ENCODE measurements around the gene BRAT1. TPM values are rescaled to one million over a fixed set of nuclear protein-coding genes. Genes with fewer than 3 reads are reported as not detected.

Gene BRAT1
- total RNA-seq, 1 donor from 2014 or later = 53.0 TPM

DNA sequence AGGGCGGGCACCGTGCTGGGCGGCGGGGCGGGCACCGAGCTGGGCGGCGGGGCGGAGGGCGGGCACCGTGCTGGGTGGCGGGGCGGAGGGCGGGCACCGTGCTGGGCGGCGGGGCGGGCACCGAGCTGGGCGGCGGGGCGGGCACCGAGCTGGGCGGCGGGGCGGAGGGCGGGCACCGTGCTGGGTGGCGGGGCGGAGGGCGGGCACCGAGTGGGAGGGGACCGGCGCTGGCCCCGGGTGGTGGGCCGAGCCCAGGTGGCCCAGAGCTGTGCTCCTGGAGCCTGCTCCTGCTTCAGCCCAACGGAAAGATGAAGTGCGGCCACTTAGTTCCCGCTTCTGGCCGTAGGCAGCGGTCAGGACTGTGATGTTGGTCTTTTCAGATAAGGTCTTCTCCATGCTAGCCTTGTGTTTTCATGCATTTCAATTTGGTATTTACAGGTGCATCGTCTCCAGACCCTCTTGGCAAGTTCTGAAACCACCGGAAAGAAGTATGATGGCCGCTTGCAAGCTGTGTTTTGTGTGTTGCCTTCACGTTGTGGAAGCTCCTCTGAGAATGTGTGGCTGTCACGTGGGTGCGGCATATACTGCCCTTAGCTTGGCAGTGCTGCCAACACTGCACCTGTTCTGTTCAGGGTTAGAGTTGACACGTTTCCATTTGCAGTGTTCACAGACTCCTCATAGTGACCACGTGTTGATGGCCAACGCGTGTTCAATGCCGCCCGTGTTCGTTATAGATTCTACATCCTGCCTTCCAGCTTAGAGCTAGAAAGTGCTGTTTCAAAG, 28.7 kb upstream of the BRAT1 start:
- H3K4me3 ChIP-seq (ENCODE audit: low read depth, low read length) = no peak overlapping the region
- TF ChIP-seq CTCF (conservative IDR thresholded peaks at IDR 0.05; ENCODE audit: low read depth, low read length) = no peak
- DNase-seq (ENCODE audit: low read depth) = no peak

GRCh38 chr7:2582006-2582735, 26.8 kb upstream of the BRAT1 start:
- H3K4me3 ChIP-seq (ENCODE audit: low read depth, low read length) = no peak overlapping the region
- no peak for DNase-seq (ENCODE audit: low read depth)
- no peak for TF ChIP-seq CTCF (conservative IDR thresholded peaks at IDR 0.05; ENCODE audit: low read depth, low read length)

GRCh38 chr7:2580636-2581035, 25.3 kb upstream of the BRAT1 start:
- no peak for TF ChIP-seq CTCF (conservative IDR thresholded peaks at IDR 0.05; ENCODE audit: low read depth, low read length)
- H3K4me3 ChIP-seq (ENCODE audit: low read depth, low read length) = no peak overlapping the region
- no peak for DNase-seq (ENCODE audit: low read depth)

GRCh38 chr7:2577914-2578680, 22.8 kb upstream of the BRAT1 start:
- DNase-seq (ENCODE audit: low read depth) = no peak
- no peak for TF ChIP-seq CTCF (conservative IDR thresholded peaks at IDR 0.05; ENCODE audit: low read depth, low read length)
- H3K4me3 ChIP-seq (ENCODE audit: low read depth, low read length) = no peak overlapping the region

DNA sequence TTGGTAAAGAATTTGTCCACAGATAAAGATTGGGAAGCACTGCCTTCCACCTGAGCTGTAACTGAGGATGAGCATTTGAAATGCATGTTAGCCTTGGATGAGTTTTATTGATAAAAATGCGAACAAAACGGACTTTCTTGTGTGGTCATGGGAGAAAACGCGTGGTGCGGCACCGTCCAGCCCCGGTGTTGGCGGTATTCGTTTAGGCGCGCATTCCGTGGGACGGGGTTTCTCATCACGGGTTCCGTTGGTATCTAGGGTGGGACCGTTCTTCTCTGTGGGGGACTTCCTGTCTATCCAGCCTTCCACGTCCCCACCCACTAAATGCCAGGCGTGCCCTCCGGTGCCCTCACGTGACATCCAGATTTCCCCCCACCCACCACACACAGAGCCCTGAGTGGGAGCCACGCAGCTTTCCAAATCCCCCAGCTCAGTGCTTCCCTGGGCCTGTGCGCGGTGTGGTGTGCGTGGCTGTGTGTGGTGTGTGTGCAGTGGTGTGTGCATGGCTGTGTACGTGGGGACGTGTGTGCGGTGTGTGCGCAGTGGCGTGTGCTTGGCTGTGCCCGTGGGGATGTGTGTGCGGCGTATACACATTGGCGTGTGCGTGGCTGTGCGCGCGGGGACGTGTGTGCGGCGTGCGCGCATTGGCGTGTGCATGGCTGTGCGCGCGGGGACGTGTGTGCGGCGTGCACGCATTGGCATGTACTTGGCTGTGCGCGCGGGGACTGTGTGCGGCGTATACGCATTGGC, 21.6 kb upstream of the BRAT1 start:
- DNase-seq (ENCODE audit: low read depth) = no peak
- no peak overlapping the region for H3K4me3 ChIP-seq (ENCODE audit: low read depth, low read length)
- no peak for TF ChIP-seq CTCF (conservative IDR thresholded peaks at IDR 0.05; ENCODE audit: low read depth, low read length)

DNA sequence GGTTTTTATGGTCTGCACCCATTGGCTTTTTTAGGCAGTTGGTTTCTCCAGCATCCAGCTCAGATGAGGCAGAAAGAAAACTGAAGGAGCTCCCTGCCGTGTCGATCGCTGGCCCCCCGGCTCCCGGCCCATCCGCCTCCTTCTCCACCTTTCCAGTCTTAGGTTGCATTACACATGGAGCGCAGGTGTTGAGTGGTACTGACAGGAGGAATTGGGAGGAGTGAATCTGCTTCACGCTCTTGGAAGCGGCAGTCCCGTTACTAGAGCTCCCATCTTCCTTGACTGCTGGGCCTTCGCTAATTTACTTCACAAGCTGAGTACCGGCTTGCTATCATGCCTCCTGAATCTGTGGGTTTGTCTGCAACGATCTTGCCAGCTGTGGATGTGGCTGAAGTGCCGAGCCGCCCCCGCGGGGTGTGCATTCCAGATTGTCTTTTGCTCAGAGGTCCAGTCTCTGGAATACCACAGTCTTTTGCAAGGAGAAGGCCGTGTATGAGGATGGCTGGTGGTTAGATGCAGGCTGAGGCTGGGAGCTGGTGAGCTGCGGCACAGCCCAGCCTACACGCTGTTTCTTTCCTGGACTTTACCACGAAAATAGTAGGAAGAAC, 20.5 kb upstream of the BRAT1 start:
- H3K4me3 ChIP-seq (ENCODE audit: low read depth, low read length) = no peak overlapping the region
- TF ChIP-seq CTCF (conservative IDR thresholded peaks at IDR 0.05; ENCODE audit: low read depth, low read length) = no peak
- DNase-seq (ENCODE audit: low read depth) = no peak
